Sigmoid colon (tissue), 3 donors: ENCODE data around the gene MAP4.

Experiments
- POLR2A ChIP-seq, 2 donors: fragments of 450-650 bp; IDR thresholded peaks; one replicate each; pipeline ENCODE4 v1.6.1; 2016; ENCODE audit warnings: antibody characterized with exemption in 2 of 2, mild to moderate bottlenecking in 2 of 2, moderate library complexity in 2 of 2
- TF ChIP-seq, protein P1 (sequence below), 4 experiments: fragments of 450-650 bp in 3 of 4; fragments of 200-600 bp in 1 of 4; IDR thresholded peaks; one replicate each; pipeline ENCODE4 v1.5.1; 2016 to 2019; ENCODE audit warnings: antibody characterized with exemption in 4 of 4, mild to moderate bottlenecking in 3 of 4, moderate library complexity in 2 of 4

- TF ChIP-seq, protein P1, sequence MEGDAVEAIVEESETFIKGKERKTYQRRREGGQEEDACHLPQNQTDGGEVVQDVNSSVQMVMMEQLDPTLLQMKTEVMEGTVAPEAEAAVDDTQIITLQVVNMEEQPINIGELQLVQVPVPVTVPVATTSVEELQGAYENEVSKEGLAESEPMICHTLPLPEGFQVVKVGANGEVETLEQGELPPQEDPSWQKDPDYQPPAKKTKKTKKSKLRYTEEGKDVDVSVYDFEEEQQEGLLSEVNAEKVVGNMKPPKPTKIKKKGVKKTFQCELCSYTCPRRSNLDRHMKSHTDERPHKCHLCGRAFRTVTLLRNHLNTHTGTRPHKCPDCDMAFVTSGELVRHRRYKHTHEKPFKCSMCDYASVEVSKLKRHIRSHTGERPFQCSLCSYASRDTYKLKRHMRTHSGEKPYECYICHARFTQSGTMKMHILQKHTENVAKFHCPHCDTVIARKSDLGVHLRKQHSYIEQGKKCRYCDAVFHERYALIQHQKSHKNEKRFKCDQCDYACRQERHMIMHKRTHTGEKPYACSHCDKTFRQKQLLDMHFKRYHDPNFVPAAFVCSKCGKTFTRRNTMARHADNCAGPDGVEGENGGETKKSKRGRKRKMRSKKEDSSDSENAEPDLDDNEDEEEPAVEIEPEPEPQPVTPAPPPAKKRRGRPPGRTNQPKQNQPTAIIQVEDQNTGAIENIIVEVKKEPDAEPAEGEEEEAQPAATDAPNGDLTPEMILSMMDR (IDR thresholded peaks at IDR 0.05) = no peak
- no peak for TF ChIP-seq POLR2A (IDR thresholded peaks at IDR 0.05)
Observed at GRCh38 chr3:47872916-47873315, 143.3 kb downstream of the MAP4 start.
